ENCODE data around the gene PIH1D1.

PIH1D1 gene

DNA sequence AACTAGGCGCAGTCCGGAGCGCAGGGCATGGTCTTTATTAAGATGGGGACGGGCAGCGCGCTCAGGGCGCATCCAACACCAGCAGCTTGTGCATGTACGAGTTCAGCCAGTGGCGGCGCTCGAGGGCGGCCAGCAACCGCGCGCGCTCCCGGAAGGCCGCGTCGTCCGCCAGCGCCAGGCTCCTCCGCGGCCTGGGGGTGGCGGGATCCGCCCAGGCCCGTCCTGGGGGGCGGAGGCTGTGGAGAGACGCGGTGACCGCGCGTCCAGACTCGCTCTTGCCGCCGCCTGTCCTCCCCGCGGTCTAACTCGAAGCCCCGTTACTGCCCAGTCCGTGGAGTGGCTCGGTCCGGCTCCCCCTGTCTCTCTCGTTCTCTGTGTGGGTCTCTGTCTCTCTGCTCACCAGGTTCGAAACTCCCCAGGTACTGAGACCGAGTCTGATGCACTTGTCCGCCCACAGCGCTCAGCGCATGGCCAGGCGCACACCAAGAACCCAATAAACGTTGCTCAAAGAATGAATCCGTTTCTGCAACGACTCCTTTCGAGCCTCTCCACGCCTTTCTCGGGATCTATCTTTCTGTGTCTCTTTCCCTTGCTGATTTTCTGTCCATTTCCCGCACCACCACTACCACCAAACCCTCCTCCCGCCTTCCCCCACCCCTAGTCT, 29.1 kb downstream of the PIH1D1 start:
- no peak overlapping the region for H3K4me3 ChIP-seq (ENCODE audit: low read depth, low read length)
- TF ChIP-seq, protein P1, sequence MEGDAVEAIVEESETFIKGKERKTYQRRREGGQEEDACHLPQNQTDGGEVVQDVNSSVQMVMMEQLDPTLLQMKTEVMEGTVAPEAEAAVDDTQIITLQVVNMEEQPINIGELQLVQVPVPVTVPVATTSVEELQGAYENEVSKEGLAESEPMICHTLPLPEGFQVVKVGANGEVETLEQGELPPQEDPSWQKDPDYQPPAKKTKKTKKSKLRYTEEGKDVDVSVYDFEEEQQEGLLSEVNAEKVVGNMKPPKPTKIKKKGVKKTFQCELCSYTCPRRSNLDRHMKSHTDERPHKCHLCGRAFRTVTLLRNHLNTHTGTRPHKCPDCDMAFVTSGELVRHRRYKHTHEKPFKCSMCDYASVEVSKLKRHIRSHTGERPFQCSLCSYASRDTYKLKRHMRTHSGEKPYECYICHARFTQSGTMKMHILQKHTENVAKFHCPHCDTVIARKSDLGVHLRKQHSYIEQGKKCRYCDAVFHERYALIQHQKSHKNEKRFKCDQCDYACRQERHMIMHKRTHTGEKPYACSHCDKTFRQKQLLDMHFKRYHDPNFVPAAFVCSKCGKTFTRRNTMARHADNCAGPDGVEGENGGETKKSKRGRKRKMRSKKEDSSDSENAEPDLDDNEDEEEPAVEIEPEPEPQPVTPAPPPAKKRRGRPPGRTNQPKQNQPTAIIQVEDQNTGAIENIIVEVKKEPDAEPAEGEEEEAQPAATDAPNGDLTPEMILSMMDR (IDR thresholded peaks at IDR 0.05; ENCODE audit: low read depth, low read length, missing control alignments): no peak
- in situ Hi-C loops (cut with HindIII; ENCODE audit: low sequenced_read_pairs): no loop called here
- DNase-seq (ENCODE audit: low read depth): no peak

DNA sequence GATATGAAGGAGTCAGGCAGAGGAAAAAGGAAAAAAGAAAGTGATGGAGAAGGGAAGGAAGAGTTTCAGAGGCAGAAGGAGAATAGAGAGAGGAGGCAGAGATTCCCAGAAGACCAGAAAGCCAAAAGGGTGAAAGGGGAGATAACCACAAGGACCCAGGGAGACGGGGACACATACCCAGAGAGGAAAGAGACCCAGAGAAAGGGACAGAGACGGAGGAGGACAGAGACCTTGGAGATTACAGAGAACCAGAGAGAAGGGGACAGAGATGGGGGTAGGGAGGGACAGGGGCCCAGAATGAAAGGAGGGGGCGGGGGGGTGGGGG, 29.8 kb downstream of the PIH1D1 start:
- no peak for DNase-seq (ENCODE audit: low read depth)
- TF ChIP-seq, protein P1 (IDR thresholded peaks at IDR 0.05; ENCODE audit: low read depth, low read length, missing control alignments): no peak
- no peak overlapping the region for H3K4me3 ChIP-seq (ENCODE audit: low read depth, low read length)
- in situ Hi-C loops (cut with HindIII; ENCODE audit: low sequenced_read_pairs): no loop called here

DNA sequence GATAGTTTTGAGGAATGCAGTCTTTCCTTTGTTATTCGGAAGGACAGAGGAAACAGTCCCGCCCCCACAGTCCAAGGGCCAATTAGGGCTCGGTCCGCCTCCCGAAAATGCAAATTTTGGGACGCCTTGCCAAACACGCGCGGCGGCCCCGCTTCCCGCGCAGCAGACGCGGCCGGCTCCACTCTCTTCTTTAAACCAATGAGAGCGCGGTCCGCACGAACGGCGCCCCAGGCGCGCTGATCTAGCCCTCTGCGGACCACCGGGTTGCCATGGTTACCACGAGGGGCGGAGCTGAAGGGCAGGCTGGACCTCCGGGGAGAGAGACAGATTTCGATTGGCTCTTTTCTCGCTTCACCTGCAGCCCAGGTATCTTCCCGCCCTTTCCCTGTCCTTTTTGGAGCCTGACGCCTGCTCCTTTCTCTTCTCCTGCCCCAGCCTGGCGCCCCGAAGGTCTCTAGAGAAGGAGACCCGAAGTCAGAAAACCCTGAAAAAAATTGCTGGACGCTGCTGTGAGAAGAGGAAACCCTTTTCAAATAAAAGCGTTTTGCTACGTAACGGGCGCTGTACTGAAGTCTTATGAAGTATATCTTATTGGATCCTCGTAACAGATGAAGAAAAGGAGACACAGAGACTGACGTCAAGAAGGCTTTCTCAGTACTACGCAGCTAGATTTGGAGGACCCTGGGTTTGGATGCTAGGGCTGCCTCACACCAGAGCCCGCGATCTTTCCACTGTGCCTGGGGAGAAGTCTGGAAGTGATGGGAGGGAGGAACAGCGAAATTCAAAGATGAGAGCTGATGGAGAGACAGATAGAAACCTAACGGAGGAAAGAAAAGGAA, 30.4 kb downstream of the PIH1D1 start:
- no peak overlapping the region for H3K4me3 ChIP-seq (ENCODE audit: low read depth, low read length)
- TF ChIP-seq, protein P1 (IDR thresholded peaks at IDR 0.05; ENCODE audit: low read depth, low read length, missing control alignments): no peak
- DNase-seq (ENCODE audit: low read depth): no peak
- in situ Hi-C loops (cut with HindIII; ENCODE audit: low sequenced_read_pairs): no loop called here

DNA sequence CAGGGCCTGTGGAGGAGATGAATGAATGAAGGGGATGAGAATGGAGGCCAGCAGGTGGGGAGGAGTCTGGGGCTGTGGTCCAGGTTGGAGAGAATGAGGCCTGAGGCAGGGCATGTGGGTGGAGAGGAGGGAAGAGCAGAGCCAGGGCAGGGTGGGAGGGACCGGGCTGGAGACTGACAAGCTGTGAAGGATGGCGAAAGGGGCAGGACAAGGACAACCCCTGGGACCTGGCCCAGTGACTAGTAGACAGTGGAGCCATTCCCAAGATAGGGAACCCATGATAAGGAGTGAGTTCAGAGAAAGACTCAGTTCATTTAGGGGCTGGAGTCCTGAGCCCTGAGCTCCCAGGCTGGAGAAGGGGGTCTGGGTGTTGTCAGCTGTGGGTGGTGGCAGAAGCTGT, 31.4 kb downstream of the PIH1D1 start:
- in situ Hi-C loops (cut with HindIII; ENCODE audit: low sequenced_read_pairs): no loop called here
- no peak for DNase-seq (ENCODE audit: low read depth)
- TF ChIP-seq, protein P1 (IDR thresholded peaks at IDR 0.05; ENCODE audit: low read depth, low read length, missing control alignments): no peak
- H3K4me3 ChIP-seq (ENCODE audit: low read depth, low read length): no peak overlapping the region

DNA sequence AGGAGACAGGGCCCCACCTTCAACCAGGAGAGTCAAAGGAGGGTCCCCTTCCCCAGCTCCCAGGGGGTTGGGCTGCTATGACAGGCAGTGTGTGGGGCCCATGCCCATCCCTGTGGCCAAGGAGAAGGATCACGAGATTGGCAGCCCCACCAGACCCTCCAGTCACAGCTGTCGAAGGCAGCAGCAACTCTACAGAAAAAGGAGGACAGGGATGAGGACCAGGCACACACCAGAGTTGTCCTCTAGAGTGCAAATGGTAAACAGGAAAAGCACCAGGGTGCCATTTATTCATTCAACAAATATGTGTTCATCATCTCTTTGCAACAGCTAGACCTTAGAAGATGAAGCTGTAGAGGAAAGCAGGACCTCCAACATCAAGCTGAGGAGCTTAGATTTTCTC, 32.4 kb downstream of the PIH1D1 start:
- in situ Hi-C loops (cut with HindIII; ENCODE audit: low sequenced_read_pairs): no loop called here
- no peak for DNase-seq (ENCODE audit: low read depth)
- no peak overlapping the region for H3K4me3 ChIP-seq (ENCODE audit: low read depth, low read length)
- TF ChIP-seq, protein P1 (IDR thresholded peaks at IDR 0.05; ENCODE audit: low read depth, low read length, missing control alignments): no peak

DNA sequence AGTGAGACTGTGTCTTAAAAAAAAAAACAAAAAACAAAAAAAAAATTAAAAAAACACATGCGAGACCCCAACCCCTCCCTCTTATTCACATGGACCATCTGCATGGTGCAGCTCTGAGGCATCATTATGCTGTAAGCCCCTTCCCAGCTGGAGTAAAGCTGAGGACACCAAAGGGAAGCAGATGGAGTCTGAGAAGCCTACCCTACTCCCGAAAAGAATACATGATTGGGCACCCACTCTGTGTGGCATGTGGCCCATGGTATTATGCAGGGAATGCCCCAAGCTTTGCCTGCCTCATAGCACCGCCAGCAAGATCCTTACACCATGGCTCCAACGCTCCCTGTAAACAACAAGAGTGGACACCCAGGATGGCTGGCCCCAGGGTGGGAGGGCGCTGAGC, 33.1 kb downstream of the PIH1D1 start:
- no peak for DNase-seq (ENCODE audit: low read depth)

More for the DNA sequence above, 33.1 kb downstream of the PIH1D1 start:
- no peak overlapping the region for H3K4me3 ChIP-seq (ENCODE audit: low read depth, low read length)
- TF ChIP-seq, protein P1 (IDR thresholded peaks at IDR 0.05; ENCODE audit: low read depth, low read length, missing control alignments): no peak
- in situ Hi-C loops (cut with HindIII; ENCODE audit: low sequenced_read_pairs): no loop called here

Data from astrocyte of the cerebellum (primary cell).